NOMO-1 treated with dmso at 0.1 percent for 144 hours (cell line): ENCODE measurements around the gene TFCP2L1.

ENCODE experiments used
- DNase-seq: peaks from one replicate; lab custom pipeline; 2025; ENCODE audit not compliant: unreplicated experiment; lab: John Stamatoyannopoulos, UW

The TFCP2L1 gene

GRCh38 chr2:121243821-121244460 lies 41.1 kb downstream of the TFCP2L1 start:
- DNase-seq: no peak

GRCh38 chr2:121242976-121243375 lies 42.0 kb downstream of the TFCP2L1 start:
- DNase-seq: no peak

GRCh38 chr2:121242175-121242875 lies 42.7 kb downstream of the TFCP2L1 start:
- no peak for DNase-seq

- no peak for DNase-seq
Measured at GRCh38 chr2:121241466-121241865, 43.5 kb downstream of the TFCP2L1 start.

GRCh38 chr2:121240436-121240835 lies 44.6 kb downstream of the TFCP2L1 start:
- no peak for DNase-seq

- no peak for DNase-seq
Measured at GRCh38 chr2:121239969-121240368, 45.0 kb downstream of the TFCP2L1 start.

- DNase-seq: no peak
Measured at GRCh38 chr2:121239471-121239870, 45.5 kb downstream of the TFCP2L1 start.

GRCh38 chr2:121238828-121239227 lies 46.2 kb downstream of the TFCP2L1 start:
- DNase-seq: no peak

GRCh38 chr2:121237980-121238665 lies 46.9 kb downstream of the TFCP2L1 start:
- no peak for DNase-seq

- no peak for DNase-seq
Measured at GRCh38 chr2:121237336-121237979, 47.5 kb downstream of the TFCP2L1 start.

- DNase-seq: no peak
Measured at GRCh38 chr2:121236650-121237180, 48.3 kb downstream of the TFCP2L1 start.

GRCh38 chr2:121236101-121236640 lies 48.8 kb downstream of the TFCP2L1 start:
- DNase-seq: no peak

GRCh38 chr2:121235542-121235941 lies 49.5 kb downstream of the TFCP2L1 start:
- DNase-seq: no peak

GRCh38 chr2:121234791-121235190 lies 50.2 kb downstream of the TFCP2L1 start:
- no peak for DNase-seq

- no peak for DNase-seq
Measured at GRCh38 chr2:121234144-121234543, 50.9 kb downstream of the TFCP2L1 start.

- DNase-seq: no peak
Measured at GRCh38 chr2:121233486-121234110, 51.4 kb downstream of the TFCP2L1 start.

- peak; percentile 13 for DNase-seq
Measured at GRCh38 chr2:121232626-121233265, 52.3 kb downstream of the TFCP2L1 start.

GRCh38 chr2:121231385-121232000 lies 53.5 kb downstream of the TFCP2L1 start:
- no peak for DNase-seq

GRCh38 chr2:121228521-121228920 lies 56.5 kb downstream of the TFCP2L1 start:
- DNase-seq: no peak
